Cardiac septum (tissue), 1 donor: ENCODE results near the gene TRPM2. TPM values are rescaled to one million over a fixed set of nuclear protein-coding genes. Genes with fewer than 3 reads are reported as not detected.

Source experiments
- DNase-seq: peaks from one replicate; pipeline ENCODE4 v3.0.0-alpha.2; 2020; ENCODE audit warnings: low spot score
- intact Hi-C: fragments of 100-400 bp; cut with DNase I; formaldehyde crosslinking; loops from one replicate; pipeline ENCODE4 v1.14.0; 2022
- total RNA-seq: library from RNA; stranded (reverse); fragmentation: NEBNext Ultra II Directional; extraction: Animal tissue kit (Norgen Biotek cat#: 25700); gene quantifications from one replicate; pipeline ENCODE4 v1.2.1, GENCODE V29; 2021
- donor health status: DM: no; HTN: no; CAD: no.

Gene TRPM2
- total RNA-seq, 1 donor from 2014 or later: 1.2 TPM

- peak; percentile 57 for DNase-seq
- intact Hi-C loops: no loop called here
Measured at GRCh38 chr21:44449473-44450363, 96.3 kb downstream of the TRPM2 start.

- intact Hi-C loops: no loop called here
- DNase-seq: peak; percentile 70
Measured at GRCh38 chr21:44450402-44450801, 97.0 kb downstream of the TRPM2 start.

GRCh38 chr21:44450999-44451398 is 97.6 kb downstream of the TRPM2 start:
- peak; percentile 60 for DNase-seq
- intact Hi-C loops: no loop called here

- intact Hi-C loops: no loop called here
- DNase-seq: no peak
Measured at GRCh38 chr21:44453120-44453519, 99.7 kb downstream of the TRPM2 start.

GRCh38 chr21:44454058-44454457 is 100.6 kb downstream of the TRPM2 start:
- intact Hi-C loops: no loop called here
- DNase-seq: no peak

- peak; percentile 89 for DNase-seq
- intact Hi-C loops: loop anchor here (5.0 kb wide), 1 partner anchor 118 kb away; the partner anchor contains the start of gene CFAP410
Measured at GRCh38 chr21:44454747-44455523, 101.5 kb downstream of the TRPM2 start, which contains the start of gene LRRC3. LRRC3 (plus strand) TSS chr21:44455510; CDS start chr21:44456645, 1,135 bp downstream.

GRCh38 chr21:44455524-44456213 is 102.2 kb downstream of the TRPM2 start:
- intact Hi-C loops: loop anchor here (5.0 kb wide), 1 partner anchor 118 kb away; the partner anchor contains the start of gene CFAP410
- peak; percentile 81 for DNase-seq

GRCh38 chr21:44456214-44456914 is 102.9 kb downstream of the TRPM2 start:
- DNase-seq: no peak
- intact Hi-C loops: loop anchor here (5.0 kb wide), 1 partner anchor 119 kb away; the partner anchor contains the start of gene CFAP410

GRCh38 chr21:44456915-44457736 is 103.7 kb downstream of the TRPM2 start:
- intact Hi-C loops: loop anchor here (5.0 kb wide), 1 partner anchor 120 kb away; the partner anchor contains the start of gene CFAP410
- DNase-seq: no peak

GRCh38 chr21:44458971-44459711 is 105.7 kb downstream of the TRPM2 start:
- peak; percentile 70 for DNase-seq
- intact Hi-C loops: loop anchor here (5.0 kb wide), 1 partner anchor 122 kb away; the partner anchor contains the start of gene CFAP410

- no peak for DNase-seq
- intact Hi-C loops: loop anchor here (5.0 kb wide), 1 partner anchor 123 kb away; the partner anchor contains the start of gene CFAP410
Measured at GRCh38 chr21:44459712-44460440, 106.5 kb downstream of the TRPM2 start.

GRCh38 chr21:44460441-44460755 is 107.0 kb downstream of the TRPM2 start:
- intact Hi-C loops: no loop called here
- no peak for DNase-seq

- intact Hi-C loops: no loop called here
- no peak for DNase-seq
Measured at GRCh38 chr21:44461005-44461404, 107.6 kb downstream of the TRPM2 start.

- intact Hi-C loops: no loop called here
- DNase-seq: no peak
Measured at GRCh38 chr21:44461464-44462001, 108.1 kb downstream of the TRPM2 start.

GRCh38 chr21:44462086-44462833 is 108.8 kb downstream of the TRPM2 start:
- DNase-seq: no peak
- intact Hi-C loops: no loop called here

- intact Hi-C loops: no loop called here
- DNase-seq: no peak
Measured at GRCh38 chr21:44462834-44463200, 109.4 kb downstream of the TRPM2 start.
